Neuronal stem cell (in vitro differentiated cells): Measurements from ENCODE around the gene URM1.

Experiments used
- DNase-seq: peaks from one replicate; pipeline ENCODE4 v3.0.0-alpha.2; 2013; ENCODE audit warnings: low spot score
- H2AFZ ChIP-seq: one replicate; pipeline ENCODE4 v1.6.1; 2013; ENCODE audit warnings: mild to moderate bottlenecking, low read length, inconsistent platforms
- H2AK5ac ChIP-seq: 2 replicates; pipeline ENCODE4 v1.6.1; 2013; ENCODE audit warnings: low read depth, mild to moderate bottlenecking, inconsistent platforms, low read length, moderate library complexity, mixed read lengths
- H2BK120ac ChIP-seq: 2 replicates; pipeline ENCODE4 v1.6.1; 2013; ENCODE audit warnings: low read depth, mild to moderate bottlenecking, inconsistent platforms, low read length, moderate library complexity, mixed read lengths
- H2BK12ac ChIP-seq: one replicate; pipeline ENCODE4 v1.6.1; 2013; ENCODE audit warnings: low read length, inconsistent platforms
- H2BK15ac ChIP-seq: 2 replicates; pipeline ENCODE4 v1.6.1; 2013; ENCODE audit warnings: mild to moderate bottlenecking, low read length, inconsistent platforms, mixed read lengths
- H2BK5ac ChIP-seq: one replicate; pipeline ENCODE4 v1.6.1; 2013; ENCODE audit warnings: inconsistent platforms, mild to moderate bottlenecking, low read length, moderate library complexity
- H3K14ac ChIP-seq: one replicate; pipeline ENCODE4 v1.6.1; 2013; ENCODE audit warnings: low read length, inconsistent platforms
- H3K18ac ChIP-seq: 2 replicates; pipeline ENCODE4 v1.6.1; 2013; ENCODE audit warnings: low read length, inconsistent platforms
- H3K23ac ChIP-seq: 2 replicates; pipeline ENCODE4 v1.6.1; 2013; ENCODE audit warnings: low read depth, mild to moderate bottlenecking, mixed read lengths, low read length, inconsistent platforms; ENCODE audit not compliant: poor library complexity
- H3K27ac ChIP-seq: replicated peaks from 3 replicates; pipeline ENCODE4 v1.5.1; 2013; ENCODE audit warnings: low read length, inconsistent platforms
- H3K27me3 ChIP-seq, 3 experiments: 2 replicates each; pipeline ENCODE4 v1.6.1; 2013; ENCODE audit warnings: low read length in 3 of 3, mild to moderate bottlenecking in 2 of 3, inconsistent platforms in 1 of 3, low read depth in 1 of 3, mixed read lengths in 1 of 3, moderate library complexity in 1 of 3; ENCODE audit not compliant: control insufficient read depth in 3 of 3, insufficient read depth in 3 of 3
- H3K36me3 ChIP-seq, 2 donors: replicated peaks in 1 of 2; 2 replicates each; pipeline ENCODE4 v1.6.1; 2013; ENCODE audit warnings: low read length in 2 of 2; ENCODE audit not compliant: control insufficient read depth in 2 of 2, insufficient read depth in 2 of 2
- H3K4ac ChIP-seq: 2 replicates; pipeline ENCODE4 v1.6.1; 2013; ENCODE audit warnings: inconsistent platforms, mild to moderate bottlenecking, low read length, moderate library complexity
- H3K4me1 ChIP-seq, 2 donors: 1 replicate in 1 of 2; 2 replicates in 1 of 2; pipeline ENCODE4 v1.6.1; 2013; ENCODE audit warnings: low read length in 2 of 2, low read depth in 1 of 2; ENCODE audit not compliant: control insufficient read depth in 2 of 2, insufficient read depth in 1 of 2
- H3K4me2 ChIP-seq: one replicate; pipeline ENCODE4 v1.6.1; 2013; ENCODE audit warnings: mild to moderate bottlenecking, low read length, inconsistent platforms; ENCODE audit not compliant: insufficient read depth, poor library complexity, severe bottlenecking
- H3K4me3 ChIP-seq, 2 donors: 2 replicates each; pipeline ENCODE4 v1.5.1; 2013; ENCODE audit warnings: low read length in 2 of 2, mild to moderate bottlenecking in 2 of 2, inconsistent platforms in 1 of 2, moderate library complexity in 1 of 2
- H3K79me1 ChIP-seq: one replicate; pipeline ENCODE4 v1.6.1; 2013; ENCODE audit warnings: low read depth, mild to moderate bottlenecking, inconsistent platforms, low read length, moderate library complexity
- H3K9ac ChIP-seq: one replicate; pipeline ENCODE4 v1.6.1; 2013; ENCODE audit warnings: mild to moderate bottlenecking, low read depth, low read length, inconsistent platforms; ENCODE audit not compliant: poor library complexity
- H3K9me3 ChIP-seq, 2 donors: replicated peaks in 1 of 2; 2 replicates each; pipeline versions ENCODE3 to v1.6.1; 2013; ENCODE audit warnings: low read length in 2 of 2, mild to moderate bottlenecking in 2 of 2, inconsistent platforms in 1 of 2, low read depth in 1 of 2, mixed read lengths in 1 of 2, moderate library complexity in 1 of 2; ENCODE audit not compliant: control insufficient read depth in 2 of 2, insufficient read depth in 1 of 2
- H4K8ac ChIP-seq: one replicate; pipeline ENCODE4 v1.6.1; 2013; ENCODE audit warnings: low read depth, mild to moderate bottlenecking, inconsistent platforms, low read length, moderate library complexity
- H4K91ac ChIP-seq: one replicate; pipeline ENCODE4 v1.6.1; 2013; ENCODE audit warnings: low read length, low read depth, mild to moderate bottlenecking, inconsistent platforms; ENCODE audit not compliant: poor library complexity
- WGBS, 2 donors: extraction: QIAGEN DNeasy Blood & Tissue Kit; methylation state at CpG; one replicate each; pipeline ENCODE4 v1.1.7; 2013; ENCODE audit warnings: missing lambda C conversion rate in 2 of 2, mixed read lengths in 1 of 2; ENCODE audit not compliant: insufficient read length in 2 of 2, insufficient replicate concordance in 1 of 2; ENCODE audit errors: extremely low coverage in 2 of 2; 5-methylcytosine and 5-hydroxymethylcytosine counted together

Gene URM1

GRCh38 chr9:128384801-128385495, 13.8 kb downstream of the URM1 start:
- Histone ChIP-seq H4K91ac (no peak overlapping the region), H2BK5ac (no peak overlapping the region), H3K79me1 (peaks cover 4% of the 10 kb centered on the region), H3K36me3 (peaks cover 11 to 59% of the 10 kb centered on the region in 2 donors), H3K4me3 (no peak overlapping the region), H3K18ac (no peak overlapping the region), H3K4me2 (no peak overlapping the region), H2BK12ac (no peak overlapping the region), H2AFZ (no peak overlapping the region), H3K23ac (no peak overlapping the region), H3K4me1 (peaks cover 16 to 83% of the 10 kb centered on the region in 2 donors), H3K27ac (no peak overlapping the region), H2BK120ac (no peak overlapping the region), H3K9me3 (no peaks in the 10 kb centered on the region), H2AK5ac (no peak overlapping the region), H3K4ac (no peak overlapping the region), H3K14ac (no peak overlapping the region), H2BK15ac (no peak overlapping the region), H4K8ac (no peak overlapping the region), H3K9ac (no peak overlapping the region), H3K27me3 (peaks cover 0 to 84% (median 0%) of the 10 kb centered on the region in 3 experiments)
- WGBS, 2 donors, result no CpG with 5 or more reads among the region's 7 CpGs
- DNase-seq, result no peak

- no peak overlapping the region for H4K91ac ChIP-seq
- no peak overlapping the region for H2AFZ ChIP-seq
- H3K4me2 ChIP-seq, result no peak overlapping the region
- H3K9me3 ChIP-seq, result no peaks in the 10 kb centered on the region
- H2BK12ac ChIP-seq, result no peak overlapping the region
- H2BK5ac ChIP-seq, result no peak overlapping the region
- H2AK5ac ChIP-seq, result no peak overlapping the region
- no peak overlapping the region for H3K23ac ChIP-seq
- no peak overlapping the region for H3K14ac ChIP-seq
- H3K4me3 ChIP-seq, result no peak overlapping the region
- peaks cover 0 to 88% (median 0%) of the 10 kb centered on the region in 3 experiments for H3K27me3 ChIP-seq
- H2BK120ac ChIP-seq, result no peak overlapping the region
- H3K36me3 ChIP-seq, result peaks cover 11 to 63% of the 10 kb centered on the region in 2 donors
- H3K4ac ChIP-seq, result no peak overlapping the region
- no CpG with 5 or more reads among the region's 18 CpGs for WGBS, 2 donors
- H2BK15ac ChIP-seq, result no peak overlapping the region
- H3K9ac ChIP-seq, result no peak overlapping the region
- no peak for DNase-seq
- no peak overlapping the region for H3K18ac ChIP-seq
- peaks cover 16 to 92% of the 10 kb centered on the region in 2 donors for H3K4me1 ChIP-seq
- no peak overlapping the region for H4K8ac ChIP-seq
- peaks cover 4% of the 10 kb centered on the region for H3K79me1 ChIP-seq
- H3K27ac ChIP-seq, result no peak overlapping the region
Measured at GRCh38 chr9:128385496-128386460, 14.6 kb downstream of the URM1 start.

GRCh38 chr9:128388150-128388549, 17.0 kb downstream of the URM1 start:
- peaks cover 11 to 74% of the 10 kb centered on the region in 2 donors for H3K36me3 ChIP-seq
- H4K91ac ChIP-seq, result no peak overlapping the region
- no peak overlapping the region for H3K18ac ChIP-seq
- no peak overlapping the region for H2AK5ac ChIP-seq
- no peak overlapping the region for H3K4me3 ChIP-seq
- no peak overlapping the region for H4K8ac ChIP-seq
- H3K9ac ChIP-seq, result no peak overlapping the region
- no peak overlapping the region for H3K23ac ChIP-seq
- H3K27me3 ChIP-seq, result peaks cover 0 to 97% (median 18%) of the 10 kb centered on the region in 3 experiments
- H2BK15ac ChIP-seq, result no peak overlapping the region
- no peaks in the 10 kb centered on the region for H3K9me3 ChIP-seq
- H3K79me1 ChIP-seq, result peaks cover 4% of the 10 kb centered on the region
- H2BK120ac ChIP-seq, result no peak overlapping the region
- H3K27ac ChIP-seq, result no peak overlapping the region
- no peak overlapping the region for H2BK12ac ChIP-seq
- no peak overlapping the region for H3K14ac ChIP-seq
- H3K4ac ChIP-seq, result no peak overlapping the region
- no peak for DNase-seq
- no peak overlapping the region for H2BK5ac ChIP-seq
- H3K4me2 ChIP-seq, result no peak overlapping the region
- H2AFZ ChIP-seq, result no peak overlapping the region
- no CpG with 5 or more reads among the region's 10 CpGs for WGBS, 2 donors
- peaks cover 12 to 86% of the 10 kb centered on the region in 2 donors for H3K4me1 ChIP-seq
